CD8-positive, alpha-beta memory T cell (primary cell): Measurements from ENCODE around the gene FMNL2. TPM values are rescaled to one million over a fixed set of nuclear protein-coding genes. Genes with fewer than 3 reads are reported as not detected.

Experiments
- CTCF ChIA-PET: fragments of 350-600 bp; sonication (Branson Sonifier 250); formaldehyde crosslinking; loops from one replicate; lab custom pipeline; 2021; ENCODE audit warnings: antibody characterized with exemption; lab: Charles Lee
- POLR2A ChIA-PET: fragments of 350-600 bp; sonication (Branson Sonifier 250); formaldehyde crosslinking; loops from one replicate; lab custom pipeline; 2021; ENCODE audit warnings: antibody characterized with exemption; lab: Charles Lee
- DNase-seq, 5 donors: peaks; one replicate each; pipeline versions ENCODE4 v3.0.0 to v3.0.0-alpha.2; 2020 to 2022; ENCODE audit warnings: mixed read lengths in 1 of 5
- H3K27ac ChIP-seq: one replicate; pipeline ENCODE4 v1.7.0; 2013; ENCODE audit warnings: low read depth, mild to moderate bottlenecking, low read length, moderate library complexity
- H3K27me3 ChIP-seq: 2 replicates; pipeline ENCODE4 v1.7.0; 2013; ENCODE audit warnings: low read length, mild to moderate bottlenecking; ENCODE audit not compliant: insufficient read depth, poor library complexity, severe bottlenecking
- H3K36me3 ChIP-seq: 2 replicates; pipeline ENCODE4 v1.7.0; 2013; ENCODE audit warnings: mild to moderate bottlenecking, low read length, moderate library complexity; ENCODE audit not compliant: insufficient read depth
- H3K4me1 ChIP-seq: 2 replicates; pipeline ENCODE4 v1.7.0; 2013; ENCODE audit warnings: mild to moderate bottlenecking, low read length, moderate library complexity; ENCODE audit not compliant: insufficient read depth
- H3K4me3 ChIP-seq: 2 replicates; pipeline ENCODE4 v1.7.0; 2013; ENCODE audit warnings: mild to moderate bottlenecking, low read length
- H3K9me3 ChIP-seq: 2 replicates; pipeline ENCODE4 v1.7.0; 2013; ENCODE audit warnings: mild to moderate bottlenecking, low read length
- H3K27ac Mint-ChIP-seq, 8 donors: one replicate each; pipeline ENCODE4 v1.8.0; 2020 to 2021; ENCODE audit warnings: mixed read lengths in 8 of 8, mild to moderate bottlenecking in 6 of 8, inconsistent platforms in 3 of 8, moderate library complexity in 3 of 8
- H3K27me3 Mint-ChIP-seq, 2 donors: one replicate each; pipeline ENCODE4 v1.8.0; 2020 to 2021; ENCODE audit warnings: mixed read lengths in 2 of 2, mild to moderate bottlenecking in 1 of 2, moderate library complexity in 1 of 2
- H3K36me3 Mint-ChIP-seq, 3 donors: one replicate each; pipeline ENCODE4 v1.8.0; 2020 to 2021; ENCODE audit warnings: mixed read lengths in 3 of 3, inconsistent platforms in 1 of 3, mild to moderate bottlenecking in 1 of 3
- H3K4me1 Mint-ChIP-seq, 3 donors: one replicate each; pipeline ENCODE4 v1.8.0; 2020 to 2021; ENCODE audit warnings: mixed read lengths in 3 of 3, inconsistent platforms in 1 of 3, mild to moderate bottlenecking in 1 of 3
- H3K4me3 Mint-ChIP-seq, 7 donors: one replicate each; pipeline ENCODE4 v1.8.0; 2020 to 2021; ENCODE audit warnings: mixed read lengths in 7 of 7, mild to moderate bottlenecking in 6 of 7, moderate library complexity in 4 of 7, inconsistent platforms in 2 of 7
- H3K9me3 Mint-ChIP-seq, 5 donors: one replicate each; pipeline ENCODE4 v1.8.0; 2020 to 2022; ENCODE audit warnings: mixed read lengths in 5 of 5, mild to moderate bottlenecking in 3 of 5, moderate library complexity in 2 of 5, inconsistent platforms in 1 of 5
- polyA plus RNA-seq: library from polyadenylated mRNA; unstranded; fragments of 300-500 nt; fragmentation: Illumina TruSeq; gene quantifications from one replicate; pipeline ENCODE4 v1.2.3, GENCODE V29; 2021
- total RNA-seq, 2 experiments: library from RNA; stranded (reverse); gene quantifications; one replicate each; pipeline ENCODE4 v1.2.3, GENCODE V29; 2021

FMNL2 gene
- total and polyA plus RNA-seq, 3 experiments from 2014 or later = 0.05 to 0.59 (median 0.58) TPM

DNA sequence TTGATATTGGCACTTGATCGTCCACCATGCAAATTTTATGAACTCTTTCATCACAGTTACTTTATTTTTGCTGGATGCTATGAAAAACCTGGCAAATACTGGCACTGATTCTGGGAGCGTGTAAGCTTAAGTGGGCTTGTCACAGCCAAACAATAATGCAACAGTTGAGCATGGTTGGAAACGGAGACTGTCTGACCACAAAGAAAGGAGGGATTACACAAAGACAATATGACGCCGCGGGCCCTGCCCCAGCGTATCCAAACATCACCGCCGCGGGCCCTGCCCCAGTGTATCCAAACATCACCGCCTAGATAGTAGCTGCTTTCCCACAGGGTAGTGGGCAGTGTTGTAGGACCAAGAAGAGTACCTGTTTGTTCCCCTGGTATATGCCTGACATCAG, 246.4 kb downstream of the FMNL2 start:
- H3K27ac ChIP-seq = no peak overlapping the region
- ChIA-PET POLR2A (interaction anchor here (0.6 kb wide), 1 partner anchor 10 kb away, joined by 8 read pairs; no protein-coding TSS in a partner anchor), CTCF (interaction anchor here (0.5 kb wide), 1 partner anchor 657 kb away, joined by 4 read pairs; no protein-coding TSS in a partner anchor)
- H3K9me3 Mint-ChIP-seq = no peaks in the 10 kb centered on the region
- H3K9me3 ChIP-seq = no peaks in the 10 kb centered on the region
- no peaks in the 10 kb centered on the region for H3K36me3 Mint-ChIP-seq
- no peaks in the 10 kb centered on the region for H3K36me3 ChIP-seq
- no peaks in the 10 kb centered on the region for H3K4me1 ChIP-seq
- no peak overlapping the region for H3K27ac Mint-ChIP-seq
- DNase-seq = no peak
- H3K27me3 ChIP-seq = no peaks in the 10 kb centered on the region
- no peak overlapping the region for H3K4me3 Mint-ChIP-seq
- H3K4me3 ChIP-seq = no peak overlapping the region
- H3K4me1 Mint-ChIP-seq = no peaks in the 10 kb centered on the region
- peaks cover 4 to 20% of the 10 kb centered on the region in 2 donors for H3K27me3 Mint-ChIP-seq

DNA sequence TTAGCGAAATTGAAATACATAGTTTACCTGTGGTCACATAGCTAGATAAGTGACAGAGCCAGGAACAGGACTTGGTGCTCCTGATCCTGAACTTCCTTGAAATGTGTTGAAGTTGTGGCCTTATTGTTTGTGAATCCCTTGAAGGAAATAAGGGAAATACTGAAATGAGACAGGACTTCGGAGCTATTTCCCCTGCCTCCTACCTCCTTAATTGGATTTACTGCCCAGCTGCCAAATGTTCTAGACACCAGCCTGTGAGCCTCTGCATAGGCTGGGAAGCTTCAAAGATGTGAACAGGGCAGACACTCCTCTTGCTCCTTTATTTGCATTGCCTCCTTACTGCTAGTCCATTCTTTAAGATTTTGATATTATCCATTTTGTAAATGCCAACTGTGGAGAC, 247.1 kb downstream of the FMNL2 start:
- no peaks in the 10 kb centered on the region for H3K36me3 Mint-ChIP-seq
- CTCF ChIA-PET = no interaction called here
- H3K9me3 Mint-ChIP-seq = no peaks in the 10 kb centered on the region
- Histone ChIP-seq H3K27ac (no peak overlapping the region), H3K4me3 (no peak overlapping the region), H3K4me1 (no peaks in the 10 kb centered on the region), H3K36me3 (no peaks in the 10 kb centered on the region), H3K9me3 (no peaks in the 10 kb centered on the region), H3K27me3 (no peaks in the 10 kb centered on the region)
- H3K27ac Mint-ChIP-seq = no peak overlapping the region
- POLR2A ChIA-PET = no interaction called here
- H3K4me1 Mint-ChIP-seq = no peaks in the 10 kb centered on the region
- H3K4me3 Mint-ChIP-seq = no peak overlapping the region
- DNase-seq = no peak
- peaks cover 4 to 20% of the 10 kb centered on the region in 2 donors for H3K27me3 Mint-ChIP-seq

DNA sequence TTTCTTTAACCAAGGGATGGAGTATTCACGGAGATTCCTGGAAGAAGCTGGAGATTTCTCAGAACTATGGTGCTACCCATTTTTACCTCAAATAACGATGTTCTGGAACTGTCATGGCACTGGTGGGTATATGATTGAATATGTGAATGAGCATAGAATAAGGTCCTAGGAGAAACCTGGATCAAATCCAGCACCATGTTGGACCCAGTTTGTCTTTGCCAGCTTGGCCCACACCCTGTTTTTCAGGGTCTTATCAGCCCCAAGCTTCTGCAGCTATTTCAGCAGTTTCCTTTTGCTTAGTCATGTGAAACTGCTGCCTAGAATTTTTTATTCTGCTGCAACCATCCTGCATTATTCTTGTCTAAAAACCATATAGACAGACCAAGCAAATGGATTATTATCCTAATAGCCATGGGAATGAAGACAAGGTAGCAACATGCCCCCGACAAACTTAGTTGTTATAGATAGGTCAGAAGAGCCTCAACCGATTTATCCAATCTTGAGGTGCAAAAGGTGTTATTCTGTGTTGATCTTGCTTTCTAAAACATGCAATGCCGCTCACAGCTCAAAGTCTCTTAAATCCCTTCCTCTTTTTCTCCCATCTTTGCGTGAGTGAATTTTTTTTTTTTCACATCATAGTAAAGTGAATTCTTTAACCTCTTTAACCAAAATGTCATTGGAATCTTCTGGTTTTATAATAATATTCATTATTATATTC, 248.7 kb downstream of the FMNL2 start:
- H3K9me3 ChIP-seq = no peaks in the 10 kb centered on the region
- no peaks in the 10 kb centered on the region for H3K4me1 ChIP-seq
- H3K27ac ChIP-seq = no peak overlapping the region
- Mint-ChIP-seq H3K27me3 (peaks cover 4 to 20% of the 10 kb centered on the region in 2 donors), H3K36me3 (no peaks in the 10 kb centered on the region), H3K4me3 (no peak overlapping the region), H3K27ac (peak overlapping the region in 1 of 8 donors; percentile 20), H3K9me3 (no peaks in the 10 kb centered on the region), H3K4me1 (no peaks in the 10 kb centered on the region)
- ChIA-PET POLR2A (no interaction called here), CTCF (no interaction called here)
- H3K4me3 ChIP-seq = no peak overlapping the region
- no peak for DNase-seq
- H3K36me3 ChIP-seq = no peaks in the 10 kb centered on the region
- H3K27me3 ChIP-seq = no peaks in the 10 kb centered on the region

DNA sequence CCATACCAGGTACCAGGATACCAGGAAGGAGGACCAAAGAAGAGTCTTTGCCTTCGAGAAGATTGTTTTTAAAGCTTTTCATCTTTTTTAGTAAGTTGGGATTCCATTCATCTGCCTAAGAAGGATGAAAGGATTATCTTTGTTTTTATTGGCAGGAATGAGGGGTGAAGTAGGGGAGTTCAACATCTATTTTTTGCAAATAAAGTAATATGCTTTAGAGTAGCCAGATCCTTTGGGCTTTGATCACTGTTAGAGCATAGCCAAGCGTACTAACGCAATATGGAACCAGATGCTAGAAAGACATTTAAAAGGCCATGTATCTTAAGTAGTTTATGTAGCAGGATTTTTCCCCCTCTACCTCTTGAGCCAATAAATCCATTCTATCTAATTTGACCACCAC, 249.3 kb downstream of the FMNL2 start:
- CTCF ChIA-PET = no interaction called here
- no peaks in the 10 kb centered on the region for H3K36me3 ChIP-seq
- peak overlapping the region in 1 of 8 donors; percentile 20 for H3K27ac Mint-ChIP-seq
- peaks cover 4 to 20% of the 10 kb centered on the region in 2 donors for H3K27me3 Mint-ChIP-seq
- no peak overlapping the region for H3K4me3 ChIP-seq
- no peaks in the 10 kb centered on the region for H3K4me1 Mint-ChIP-seq
- DNase-seq = no peak
- H3K27me3 ChIP-seq = no peaks in the 10 kb centered on the region
- no peak overlapping the region for H3K27ac ChIP-seq
- H3K36me3 Mint-ChIP-seq = no peaks in the 10 kb centered on the region
- H3K9me3 Mint-ChIP-seq = no peaks in the 10 kb centered on the region
- POLR2A ChIA-PET = no interaction called here
- no peaks in the 10 kb centered on the region for H3K9me3 ChIP-seq
- H3K4me1 ChIP-seq = no peaks in the 10 kb centered on the region
- no peak overlapping the region for H3K4me3 Mint-ChIP-seq

DNA sequence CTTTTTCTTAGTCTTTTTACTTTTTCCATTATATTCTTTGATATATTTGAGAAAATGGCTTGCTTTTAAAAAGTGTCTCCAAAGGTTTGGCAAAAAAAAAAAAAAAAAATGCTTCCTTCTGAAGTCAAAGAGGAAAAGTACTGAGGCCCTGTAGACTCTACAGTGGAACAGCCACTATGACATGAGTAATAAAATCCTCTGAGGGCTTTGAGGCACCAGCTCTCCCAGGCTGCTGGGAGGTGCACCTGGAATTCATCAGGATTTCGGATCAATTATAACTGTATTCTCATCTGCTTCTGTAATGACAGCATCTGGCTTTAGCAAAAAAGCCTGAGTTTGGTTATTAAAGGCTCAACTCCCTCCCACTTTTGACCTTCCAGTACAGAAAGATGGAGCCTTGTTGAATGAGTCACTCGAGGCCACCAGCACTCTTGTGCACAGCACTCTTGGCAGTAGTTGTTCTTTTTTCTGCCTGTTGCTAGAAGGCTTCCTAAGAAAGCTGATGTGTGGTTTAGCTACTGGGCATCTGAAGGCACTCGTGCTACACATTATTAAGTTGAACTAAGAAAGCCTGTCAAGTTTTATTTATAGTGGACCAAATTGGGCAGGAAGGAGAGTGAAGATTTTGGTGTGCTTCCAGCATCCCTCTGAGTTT, 251.0 kb downstream of the FMNL2 start:
- Mint-ChIP-seq H3K27me3 (peaks cover 5 to 20% of the 10 kb centered on the region in 2 donors), H3K27ac (no peak overlapping the region), H3K36me3 (no peaks in the 10 kb centered on the region), H3K4me1 (no peaks in the 10 kb centered on the region), H3K4me3 (no peak overlapping the region), H3K9me3 (no peaks in the 10 kb centered on the region)
- Histone ChIP-seq H3K9me3 (no peaks in the 10 kb centered on the region), H3K27me3 (no peaks in the 10 kb centered on the region), H3K27ac (no peak overlapping the region), H3K4me1 (no peaks in the 10 kb centered on the region), H3K4me3 (no peak overlapping the region), H3K36me3 (no peaks in the 10 kb centered on the region)
- CTCF ChIA-PET = no interaction called here
- POLR2A ChIA-PET = no interaction called here
- DNase-seq = no peak

DNA sequence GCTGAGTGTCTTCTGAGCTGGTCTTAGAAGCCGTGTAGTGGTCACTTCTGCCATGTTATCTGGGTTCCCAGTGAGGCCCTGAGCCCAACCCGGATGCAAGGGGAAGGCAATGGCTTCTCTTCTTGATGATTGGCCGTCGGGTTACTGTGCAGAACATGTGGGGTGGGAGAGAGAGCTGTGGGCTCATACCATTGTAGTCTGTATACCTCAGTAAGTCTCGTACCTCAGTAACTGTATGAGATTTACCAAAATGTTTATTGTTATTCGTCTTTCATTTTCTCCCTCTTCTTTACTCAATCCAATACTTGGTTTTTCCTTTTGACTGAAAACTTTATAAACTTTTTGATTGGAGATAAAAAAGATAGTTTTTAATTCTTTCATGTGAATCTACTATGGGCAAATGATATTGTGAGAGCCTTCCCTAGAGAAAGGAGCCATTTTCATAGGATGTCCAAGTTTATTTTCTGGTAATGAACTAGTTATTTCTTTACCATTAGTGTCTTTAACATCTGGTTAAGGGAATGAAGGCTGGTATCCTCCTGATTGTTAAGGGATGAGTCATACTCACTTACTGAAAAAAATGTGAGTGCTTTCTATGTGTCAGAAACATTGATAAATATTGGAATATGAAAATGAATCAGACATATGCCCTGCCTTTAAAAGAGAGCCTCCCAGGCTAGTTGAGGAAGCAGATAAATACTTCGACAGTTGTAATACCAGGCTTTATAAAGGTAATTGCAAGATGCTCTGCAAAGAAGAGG, 252.4 kb downstream of the FMNL2 start:
- Histone ChIP-seq H3K27ac (no peak overlapping the region), H3K9me3 (no peaks in the 10 kb centered on the region), H3K4me1 (no peaks in the 10 kb centered on the region), H3K27me3 (no peaks in the 10 kb centered on the region), H3K4me3 (no peak overlapping the region), H3K36me3 (no peaks in the 10 kb centered on the region)
- Mint-ChIP-seq H3K4me1 (no peaks in the 10 kb centered on the region), H3K9me3 (no peaks in the 10 kb centered on the region), H3K27ac (no peak overlapping the region), H3K36me3 (no peaks in the 10 kb centered on the region), H3K4me3 (no peak overlapping the region), H3K27me3 (peaks cover 5 to 20% of the 10 kb centered on the region in 2 donors)
- POLR2A ChIA-PET = no interaction called here
- CTCF ChIA-PET = interaction anchor here (0.6 kb wide), 1 partner anchor 15 kb away, joined by 3 read pairs; no protein-coding TSS in a partner anchor
- DNase-seq = no peak

DNA sequence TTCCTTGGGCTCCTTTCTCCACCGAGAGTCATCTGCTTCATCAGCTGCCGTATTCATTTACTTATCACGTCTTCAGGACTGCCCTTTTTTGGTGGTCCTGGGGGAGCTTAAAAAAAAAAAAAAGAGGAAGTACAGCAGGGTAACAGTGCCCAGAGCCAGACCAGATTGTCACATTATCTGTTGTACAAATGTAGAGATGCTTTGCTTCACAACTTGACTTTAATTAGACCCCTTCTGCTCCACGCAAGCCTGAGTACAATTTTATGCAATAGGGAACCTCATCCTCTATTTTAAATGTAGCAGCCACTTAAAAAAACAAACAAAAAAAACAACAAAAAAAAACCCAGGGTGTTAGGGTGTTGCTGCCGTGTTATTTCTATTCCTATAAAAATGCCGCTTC, 254.0 kb downstream of the FMNL2 start:
- DNase-seq = no peak
- Mint-ChIP-seq H3K36me3 (no peaks in the 10 kb centered on the region), H3K4me3 (no peak overlapping the region), H3K27me3 (peaks cover 4 to 12% of the 10 kb centered on the region in 2 donors), H3K4me1 (peaks cover 0 to 1% (median 1%) of the 10 kb centered on the region in 3 donors), H3K9me3 (no peaks in the 10 kb centered on the region), H3K27ac (peak overlapping the region in 1 of 8 donors; percentile 42)
- CTCF ChIA-PET = no interaction called here
- Histone ChIP-seq H3K4me3 (no peak overlapping the region), H3K9me3 (no peaks in the 10 kb centered on the region), H3K27ac (no peak overlapping the region), H3K36me3 (no peaks in the 10 kb centered on the region), H3K27me3 (no peaks in the 10 kb centered on the region), H3K4me1 (no peaks in the 10 kb centered on the region)
- POLR2A ChIA-PET = no interaction called here
